ENCODE data around the gene TLE4.

The TLE4 gene

DNA sequence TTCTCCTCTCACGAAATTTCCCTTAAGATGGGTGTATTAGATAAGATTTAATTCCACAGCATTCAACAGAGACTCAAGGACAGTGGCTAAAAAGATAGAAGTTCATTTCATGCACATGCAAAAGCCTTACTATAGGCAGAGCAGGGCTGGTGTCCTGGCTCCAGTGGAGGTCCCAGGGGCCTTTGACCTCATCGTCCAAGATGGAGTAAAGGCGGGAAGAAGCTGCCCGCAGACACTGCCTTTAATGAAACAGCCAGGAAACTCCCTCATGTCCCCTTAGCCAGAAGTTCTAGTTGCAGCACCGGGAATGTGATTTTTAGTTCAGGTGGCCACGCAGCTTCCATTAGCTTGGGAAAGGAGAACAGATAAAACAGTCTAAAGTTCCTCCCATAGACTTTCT, 190.3 kb downstream of the TLE4 start:
- no peak overlapping the region for H3K4me3 ChIP-seq (ENCODE audit: low read length)
- no peak for TF ChIP-seq CTCF (conservative IDR thresholded peaks at IDR 0.05; ENCODE audit: low read depth, low read length)
- no peak for DNase-seq (ENCODE audit: low read depth)

- no peak overlapping the region for H3K4me3 ChIP-seq (ENCODE audit: low read length)
- no peak for TF ChIP-seq CTCF (conservative IDR thresholded peaks at IDR 0.05; ENCODE audit: low read depth, low read length)
- no peak for DNase-seq (ENCODE audit: low read depth)
Measured at GRCh38 chr9:79763671-79764285, 192.0 kb downstream of the TLE4 start.

GRCh38 chr9:79764374-79764773, 192.6 kb downstream of the TLE4 start:
- TF ChIP-seq CTCF (conservative IDR thresholded peaks at IDR 0.05; ENCODE audit: low read depth, low read length), result no peak
- peak; percentile 54 for DNase-seq (ENCODE audit: low read depth)
- H3K4me3 ChIP-seq (ENCODE audit: low read length), result no peak overlapping the region

- no peak overlapping the region for H3K4me3 ChIP-seq (ENCODE audit: low read length)
- no peak for DNase-seq (ENCODE audit: low read depth)
- no peak for TF ChIP-seq CTCF (conservative IDR thresholded peaks at IDR 0.05; ENCODE audit: low read depth, low read length)
Measured at GRCh38 chr9:79765466-79765865, 193.7 kb downstream of the TLE4 start.

DNA sequence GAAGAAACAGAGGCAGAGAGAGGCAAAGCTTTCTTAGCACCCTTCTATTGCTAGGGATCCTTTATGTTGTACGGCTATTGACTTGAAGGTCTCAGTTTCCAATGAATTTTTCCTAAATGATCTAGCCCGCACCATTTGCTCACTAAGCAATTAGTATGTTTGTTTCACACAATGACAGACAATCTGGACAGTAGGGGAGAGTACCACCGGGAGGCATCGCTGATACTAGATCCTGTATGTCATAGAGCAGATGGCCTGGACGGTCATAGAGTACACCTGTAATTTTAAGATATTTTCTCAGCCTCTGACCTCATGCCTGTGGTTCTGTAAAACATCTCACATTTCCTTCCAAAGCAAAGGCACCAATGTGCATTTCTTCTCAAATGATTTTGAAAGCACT, 194.3 kb downstream of the TLE4 start:
- no peak for TF ChIP-seq CTCF (conservative IDR thresholded peaks at IDR 0.05; ENCODE audit: low read depth, low read length)
- no peak overlapping the region for H3K4me3 ChIP-seq (ENCODE audit: low read length)
- DNase-seq (ENCODE audit: low read depth), result no peak

GRCh38 chr9:79768194-79768593, 196.4 kb downstream of the TLE4 start:
- H3K4me3 ChIP-seq (ENCODE audit: low read length), result no peak overlapping the region
- no peak for DNase-seq (ENCODE audit: low read depth)
- TF ChIP-seq CTCF (conservative IDR thresholded peaks at IDR 0.05; ENCODE audit: low read depth, low read length), result no peak

DNA sequence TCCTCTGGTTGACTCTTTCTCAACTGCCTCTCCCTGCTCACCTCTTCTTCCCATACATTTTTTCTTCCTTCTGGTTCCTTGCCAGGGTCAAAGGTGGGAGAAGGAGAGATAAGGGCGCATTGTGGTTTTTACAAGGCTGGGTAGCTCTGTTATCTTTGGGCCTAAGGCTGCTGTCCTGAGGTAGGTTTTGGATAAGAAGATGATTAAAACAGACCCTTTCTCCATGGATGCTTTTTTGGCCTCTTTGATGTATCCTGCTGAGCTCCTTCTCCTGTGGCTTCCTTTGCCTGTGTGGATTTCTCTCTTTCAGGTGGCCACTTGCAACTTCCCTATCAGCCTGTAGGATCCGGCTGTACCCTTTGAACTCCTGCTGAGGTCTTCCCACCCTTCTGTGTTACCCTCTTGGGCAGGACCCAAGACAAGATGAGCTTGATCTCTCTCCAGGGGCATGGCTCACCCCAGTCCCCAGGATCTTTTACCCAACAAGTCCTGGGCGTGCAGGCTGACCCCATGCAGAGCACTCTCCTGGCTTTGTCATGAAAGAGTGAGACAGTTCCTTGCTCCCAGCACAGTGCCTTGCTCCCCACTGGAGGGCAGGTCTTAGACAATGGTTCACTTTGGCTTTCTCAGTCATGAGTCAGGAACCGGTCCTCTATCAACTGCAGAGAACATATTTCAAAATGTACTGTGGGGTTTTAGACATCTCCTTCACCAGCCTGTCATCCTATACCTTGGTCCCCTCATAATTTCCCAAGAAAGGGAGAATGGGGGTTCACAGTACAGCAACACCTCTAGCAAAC, 197.9 kb downstream of the TLE4 start:
- H3K4me3 ChIP-seq (ENCODE audit: low read length), result no peak overlapping the region
- DNase-seq (ENCODE audit: low read depth), result no peak
- TF ChIP-seq CTCF (conservative IDR thresholded peaks at IDR 0.05; ENCODE audit: low read depth, low read length), result no peak

All from retinal pigment epithelial cell (primary cell).